HCT116 (cell line): ENCODE results near the gene DHRS7C. TPM values are rescaled to one million over a fixed set of nuclear protein-coding genes. Genes with fewer than 3 reads are reported as not detected.

Experiments
- ATAC-seq: fragments of 200-7000 bp; cut with Tn5 transposase; 2 replicates; pipeline ENCODE4 v1.9.1; 2020; ENCODE audit warnings: mild to moderate bottlenecking, moderate library complexity
- BruUV-seq: library from RNA; stranded (reverse); fragments of 400-500 nt; replicated peaks from 2 replicates; lab custom pipeline; 2021; lab: Mats Ljungman, UMichigan
- CTCF ChIA-PET: fragments of 300-600 bp; sonication (Branson Sonifier 250); formaldehyde crosslinking; loops from one replicate; lab custom pipeline; 2021; ENCODE audit warnings: antibody characterized with exemption; lab: Charles Lee
- POLR2A ChIA-PET: fragments of 300-600, 350-600 bp; sonication (Branson Sonifier 250); formaldehyde crosslinking; loops from one replicate; lab custom pipeline; 2021; ENCODE audit warnings: antibody characterized with exemption; lab: Charles Lee
- RAD21 ChIA-PET, 2 experiments: fragments of 300-600 bp; sonication (Branson Sonifier 250); formaldehyde crosslinking; loops; one replicate each; lab custom pipeline; 2023; ENCODE audit warnings: low total read pairs in 2 of 2; ENCODE audit not compliant: uncharacterized antibody in 2 of 2, unreplicated experiment in 2 of 2, low non-redundant PET in 1 of 2; lab: Charles Lee
- DNase-seq: peaks from one replicate; pipeline ENCODE4 v3.0.0-alpha.2; 2010; ENCODE audit warnings: low read depth, low spot score
- H2AFZ ChIP-seq: fragments of 200-600 bp; shearing (Covaris generic), sonication (generic); 2 replicates; pipeline ENCODE4 v1.6.1; 2017; ENCODE audit warnings: low read depth, mixed run types, mixed read lengths, antibody characterized with exemption, low read length; ENCODE audit not compliant: poor library complexity, severe bottlenecking
- H3K27ac ChIP-seq: 2 replicates; pipeline ENCODE4 v1.5.1; 2012; ENCODE audit warnings: low read depth, low read length
- H3K27me3 ChIP-seq: fragments of 200-600 bp; sonication (generic); 2 replicates; pipeline ENCODE4 v1.6.1; 2016; ENCODE audit warnings: mixed run types, low read length, mixed read lengths; ENCODE audit not compliant: insufficient read depth
- H3K36me3 ChIP-seq, 2 experiments: fragments of 200-500 bp in 1 of 2; fragments of 200-600 bp in 1 of 2; sonication (Bioruptor generic) in 1 of 2; sonication (generic) in 1 of 2; 2 replicates each; pipeline versions ENCODE4 v1.5.1 to v1.6.1; 2014 to 2016; ENCODE audit warnings: low read length in 2 of 2, inconsistent platforms in 1 of 2, mixed read lengths in 1 of 2, mixed run types in 1 of 2; ENCODE audit not compliant: insufficient read depth in 2 of 2, control insufficient read depth in 1 of 2
- H3K4me1 ChIP-seq, 2 experiments: fragments of 200-600 bp in 1 of 2; sonication (generic) in 1 of 2; 2 replicates each; pipeline versions ENCODE4 v1.5.1 to v1.6.1; 2012 to 2017; ENCODE audit warnings: low read length in 2 of 2, inconsistent platforms in 1 of 2, mild to moderate bottlenecking in 1 of 2, mixed read lengths in 1 of 2, mixed run types in 1 of 2, moderate library complexity in 1 of 2; ENCODE audit not compliant: insufficient read depth in 2 of 2, control insufficient read depth in 1 of 2
- H3K4me2 ChIP-seq: fragments of 200-600 bp; sonication (generic); 2 replicates; pipeline ENCODE4 v1.6.1; 2017; ENCODE audit warnings: mixed run types, low read length, mixed read lengths
- H3K4me3 ChIP-seq, 2 experiments: fragments of 200-600 bp in 1 of 2; sonication (generic) in 1 of 2; replicated peaks in 1 of 2; 2 replicates each; pipeline ENCODE4 v1.5.1; 2011 to 2016; ENCODE audit warnings: low read length in 2 of 2, control low read depth in 1 of 2, low read depth in 1 of 2, mild to moderate bottlenecking in 1 of 2, mixed read lengths in 1 of 2, mixed run types in 1 of 2
- H3K79me2 ChIP-seq: fragments of 200-600 bp; sonication (generic); 2 replicates; pipeline ENCODE4 v1.6.1; 2017; ENCODE audit warnings: mild to moderate bottlenecking, mixed run types, low read length, moderate library complexity, mixed read lengths; ENCODE audit not compliant: insufficient read depth
- H3K9ac ChIP-seq: fragments of 200-600 bp; sonication (generic); 2 replicates; pipeline ENCODE4 v1.6.1; 2016; ENCODE audit warnings: low read length, mixed read lengths
- H3K9me2 ChIP-seq: fragments of 200-600 bp; sonication (generic), shearing (Covaris generic); 2 replicates; pipeline ENCODE4 v1.6.1; 2017; ENCODE audit warnings: mixed run types, mild to moderate bottlenecking, moderate library complexity; ENCODE audit not compliant: insufficient read depth
- H3K9me3 ChIP-seq, 2 experiments: fragments of 200-500 bp in 1 of 2; fragments of 200-600 bp in 1 of 2; sonication (Bioruptor generic) in 1 of 2; sonication (generic) in 1 of 2; 2 replicates each; pipeline ENCODE4 v1.6.1; 2014 to 2017; ENCODE audit warnings: low read length in 2 of 2, mixed read lengths in 2 of 2, inconsistent platforms in 1 of 2, low read depth in 1 of 2, mild to moderate bottlenecking in 1 of 2, mixed run types in 1 of 2, moderate library complexity in 1 of 2; ENCODE audit not compliant: control insufficient read depth in 1 of 2, insufficient read depth in 1 of 2
- H4K20me1 ChIP-seq: fragments of 200-600 bp; sonication (generic), shearing (Covaris generic); 2 replicates; pipeline ENCODE4 v1.6.1; 2017; ENCODE audit warnings: mixed run types, mild to moderate bottlenecking, moderate library complexity; ENCODE audit not compliant: insufficient read depth
- ATF3 ChIP-seq: IDR thresholded peaks from 2 replicates; pipeline ENCODE4 v1.6.1; 2012
- CBX3 ChIP-seq: IDR thresholded peaks from 2 replicates; pipeline ENCODE4 v1.6.1; 2012; ENCODE audit warnings: low read depth
- CEBPB ChIP-seq: IDR thresholded peaks from 2 replicates; pipeline ENCODE4 v1.6.1; 2012; ENCODE audit warnings: low read depth
- EGR1 ChIP-seq: IDR thresholded peaks from 2 replicates; pipeline ENCODE4 v1.6.1; 2012; ENCODE audit warnings: low read depth
- ELF1 ChIP-seq: IDR thresholded peaks from 2 replicates; pipeline ENCODE4 v1.6.1; 2012; ENCODE audit warnings: low read depth, borderline replicate concordance
- FOSL1 ChIP-seq: IDR thresholded peaks from 2 replicates; pipeline ENCODE4 v1.6.1; 2012; ENCODE audit warnings: low read depth
- JUND ChIP-seq: IDR thresholded peaks from 2 replicates; pipeline ENCODE4 v1.6.1; 2012
- MAX ChIP-seq: IDR thresholded peaks from 2 replicates; pipeline ENCODE4 v1.6.1; 2012
- POLR2A ChIP-seq: IDR thresholded peaks from 2 replicates; pipeline ENCODE4 v1.7.0; 2011; ENCODE audit warnings: borderline replicate concordance; ENCODE audit not compliant: insufficient read depth, insufficient read length; ENCODE audit errors: extremely low read depth
- POLR2AphosphoS5 ChIP-seq: IDR thresholded peaks from 2 replicates; pipeline ENCODE4 v1.6.1; 2011; ENCODE audit warnings: mild to moderate bottlenecking, low read depth, low read length, moderate library complexity
- RAD21 ChIP-seq: IDR thresholded peaks from 2 replicates; pipeline ENCODE4 v1.6.1; 2012; ENCODE audit warnings: low read depth, mild to moderate bottlenecking
- SIN3A ChIP-seq: IDR thresholded peaks from 2 replicates; pipeline ENCODE4 v1.6.1; 2012; ENCODE audit warnings: low read depth
- SP1 ChIP-seq: IDR thresholded peaks from 2 replicates; pipeline ENCODE4 v1.6.1; 2012; ENCODE audit warnings: low read depth
- SRF ChIP-seq: IDR thresholded peaks from 2 replicates; pipeline ENCODE4 v1.6.1; 2012; ENCODE audit warnings: low read depth
- TCF7L2 ChIP-seq: IDR thresholded peaks from 2 replicates; pipeline ENCODE4 v1.7.0; 2011; ENCODE audit warnings: borderline replicate concordance, inconsistent platforms; ENCODE audit not compliant: insufficient read depth, insufficient read length; ENCODE audit errors: extremely low read depth
- YY1 ChIP-seq: IDR thresholded peaks from 2 replicates; pipeline ENCODE4 v1.6.1; 2011; ENCODE audit warnings: low read length, low read depth, moderate library complexity, mild to moderate bottlenecking; ENCODE audit not compliant: insufficient replicate concordance; ENCODE audit errors: extremely low read depth
- ZNF274 ChIP-seq: fragments of 200-500 bp; sonication (Bioruptor generic); IDR thresholded peaks from 2 replicates; pipeline ENCODE4 v1.6.1; 2014; ENCODE audit warnings: mild to moderate bottlenecking, low read depth, low read length, inconsistent platforms
- intact Hi-C: fragments of 100-400 bp; cut with micrococcal nuclease; formaldehyde crosslinking; loops from 2 replicates; pipeline ENCODE4 v1.10.0; 2022
- total RNA-seq: library from RNA; stranded (reverse); gene quantifications from one replicate; pipeline ENCODE4 v1.2.1, GENCODE V29; 2021; ENCODE audit not compliant: unreplicated experiment

DHRS7C gene
- total RNA-seq, 1 experiment from 2014 or later = not detected

- DNase-seq (peak; percentile 38), ATAC-seq (peak; percentile 82)
- Histone ChIP-seq H3K4me3 (peak overlapping the region; percentile 4 to 46), H3K27ac (peak overlapping the region; percentile 16; the same call in 1 of the 2 replicates)
- POLR2A ChIA-PET = no interaction called here
- peak; percentile 27; the same call in 1 of the 2 replicates for TF ChIP-seq FOSL1
- no peak for TF ChIP-seq ATF3
- no peak for TF ChIP-seq TCF7L2
- TF ChIP-seq SRF = no peak
- TF ChIP-seq SIN3A = no peak
- 0 out of 2 replicates have a peak, but pooled peaks have one; percentile 25 for TF ChIP-seq JUND
- peak; percentile 66 for TF ChIP-seq CBX3
- no peak for TF ChIP-seq POLR2AphosphoS5
- TF ChIP-seq MAX = no peak
- TF ChIP-seq ELF1 = 0 out of 2 replicates have a peak, but pooled peaks have one; percentile 18
- TF ChIP-seq YY1 = peak; percentile 19
- no peak for TF ChIP-seq ZNF274
- 0 out of 2 replicates have a peak, but pooled peaks have one; percentile 23 for TF ChIP-seq SP1
- no peak for TF ChIP-seq EGR1
- TF ChIP-seq CEBPB = no peak
- TF ChIP-seq RAD21 = no peak
- TF ChIP-seq POLR2A = no peak
- TF ChIP-seq, all 23 proteins: peak for 6
- BruUV-seq = no TSS peak
- Histone ChIP-seq H3K4me1 (peaks cover 12 to 16% of the 10 kb centered on the region in 2 experiments; a peak in 3 of 4 replicates), H2AFZ (peak overlapping the region; percentile 100), H3K79me2 (no peaks in the 10 kb centered on the region), H3K36me3 (no peaks in the 10 kb centered on the region), H3K4me2 (peak overlapping the region; percentile 78), H3K27me3 (no peaks in the 10 kb centered on the region), H3K9me3 (no peaks in the 10 kb centered on the region), H3K9ac (peak overlapping the region; percentile 44), H4K20me1 (no peaks in the 10 kb centered on the region), H3K9me2 (no peaks in the 10 kb centered on the region)
- RAD21 ChIA-PET = no interaction called here
- CTCF ChIA-PET = interaction anchor here (1.3 kb wide), 1 partner anchor 33 kb away, joined by 3 read pairs; no protein-coding TSS in a partner anchor
- intact Hi-C loops = no loop called here
These were observed 10.9 kb upstream of the DHRS7C start for GRCh38 chr17:9802294-9802693.
